Measurements from ENCODE around the gene UBTD2.

The UBTD2 gene

DNA sequence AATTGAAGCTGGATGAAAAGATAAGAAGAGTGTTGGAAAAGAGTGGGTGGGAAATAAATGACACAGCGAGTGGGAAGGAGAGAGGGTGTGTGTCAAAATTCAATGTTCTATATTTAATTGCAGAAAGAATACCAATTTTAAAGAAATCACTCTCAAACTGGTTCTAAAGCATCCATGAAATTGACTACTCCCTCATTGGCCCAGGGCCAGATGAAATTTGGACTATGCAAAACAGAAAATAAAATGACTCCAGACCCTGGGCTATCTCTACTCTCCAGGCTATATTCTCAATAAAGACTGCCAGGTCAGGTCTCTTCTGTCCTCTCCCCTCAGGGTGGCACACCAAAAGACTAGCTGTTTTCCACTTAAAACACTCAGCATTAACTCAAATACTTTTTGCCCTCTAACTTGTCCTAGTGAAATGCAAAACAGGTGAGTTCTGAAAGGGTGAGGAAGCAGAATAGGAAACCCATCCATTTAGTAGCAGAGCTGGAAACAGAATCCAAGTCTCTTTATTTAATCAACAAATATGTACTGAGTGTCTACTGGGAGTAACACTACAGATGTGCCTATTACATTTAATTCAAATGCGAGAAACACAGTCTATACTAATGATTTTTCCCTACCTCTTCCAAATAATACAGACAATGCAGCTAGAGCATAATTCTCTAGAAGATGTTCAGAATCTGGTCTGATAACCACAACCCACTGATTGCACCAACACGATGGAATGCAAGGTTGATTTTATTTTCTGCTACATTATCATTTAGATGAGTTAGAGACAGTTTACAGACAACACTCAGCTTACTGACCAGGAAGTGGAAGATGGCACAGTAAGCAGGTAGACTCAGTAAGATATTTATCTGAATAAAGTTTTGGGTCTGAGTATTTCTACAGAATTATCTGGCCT, 47.5 kb downstream of the UBTD2 start:
- TF ChIP-seq, protein P1, sequence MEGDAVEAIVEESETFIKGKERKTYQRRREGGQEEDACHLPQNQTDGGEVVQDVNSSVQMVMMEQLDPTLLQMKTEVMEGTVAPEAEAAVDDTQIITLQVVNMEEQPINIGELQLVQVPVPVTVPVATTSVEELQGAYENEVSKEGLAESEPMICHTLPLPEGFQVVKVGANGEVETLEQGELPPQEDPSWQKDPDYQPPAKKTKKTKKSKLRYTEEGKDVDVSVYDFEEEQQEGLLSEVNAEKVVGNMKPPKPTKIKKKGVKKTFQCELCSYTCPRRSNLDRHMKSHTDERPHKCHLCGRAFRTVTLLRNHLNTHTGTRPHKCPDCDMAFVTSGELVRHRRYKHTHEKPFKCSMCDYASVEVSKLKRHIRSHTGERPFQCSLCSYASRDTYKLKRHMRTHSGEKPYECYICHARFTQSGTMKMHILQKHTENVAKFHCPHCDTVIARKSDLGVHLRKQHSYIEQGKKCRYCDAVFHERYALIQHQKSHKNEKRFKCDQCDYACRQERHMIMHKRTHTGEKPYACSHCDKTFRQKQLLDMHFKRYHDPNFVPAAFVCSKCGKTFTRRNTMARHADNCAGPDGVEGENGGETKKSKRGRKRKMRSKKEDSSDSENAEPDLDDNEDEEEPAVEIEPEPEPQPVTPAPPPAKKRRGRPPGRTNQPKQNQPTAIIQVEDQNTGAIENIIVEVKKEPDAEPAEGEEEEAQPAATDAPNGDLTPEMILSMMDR (IDR thresholded peaks at IDR 0.05; ENCODE audit: insufficient read depth, low read depth, low read length, missing control alignments) = no peak
- peak overlapping the region; percentile 5; the same call in 1 of the 2 replicates for H3K4me3 ChIP-seq (ENCODE audit: low read depth, low read length)
- no peak for DNase-seq (ENCODE audit: low read depth)

DNA sequence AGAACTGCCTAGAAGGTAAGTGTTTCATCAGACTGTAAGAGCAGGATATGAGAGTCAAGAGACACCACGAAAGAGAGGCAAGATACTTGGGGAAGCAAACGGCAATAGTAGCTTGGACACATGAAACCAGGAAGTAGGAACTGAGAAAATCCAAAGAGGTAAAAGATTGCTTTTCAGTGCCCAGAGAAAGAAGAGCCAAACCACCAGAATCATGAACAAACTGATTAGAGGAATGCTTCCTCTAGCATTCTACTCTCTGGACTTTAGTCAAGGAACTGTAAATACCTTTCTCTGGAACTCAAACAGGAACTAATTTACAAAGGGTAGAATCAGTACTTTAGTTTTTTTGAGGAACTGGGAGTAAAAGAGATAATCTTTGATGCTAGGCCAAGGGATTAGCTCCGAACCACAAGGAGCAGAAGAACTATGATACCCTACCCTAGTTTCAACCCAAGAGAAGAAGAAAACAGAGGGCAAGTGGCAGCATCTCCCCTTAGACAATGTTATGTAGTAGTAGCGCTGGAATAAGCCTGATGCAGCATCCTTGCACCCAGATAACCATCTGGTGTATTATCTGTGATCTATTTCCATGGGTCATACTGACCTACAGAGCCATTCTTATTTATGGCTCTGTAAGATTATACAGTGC, 48.3 kb downstream of the UBTD2 start:
- peak; percentile 79 for DNase-seq (ENCODE audit: low read depth)
- peak overlapping the region; percentile 5; the same call in 1 of the 2 replicates for H3K4me3 ChIP-seq (ENCODE audit: low read depth, low read length)
- TF ChIP-seq, protein P1 (IDR thresholded peaks at IDR 0.05; ENCODE audit: insufficient read depth, low read depth, low read length, missing control alignments) = no peak

GRCh38 chr5:172234031-172234430, 49.5 kb downstream of the UBTD2 start:
- TF ChIP-seq, protein P1 (IDR thresholded peaks at IDR 0.05; ENCODE audit: insufficient read depth, low read depth, low read length, missing control alignments) = no peak
- DNase-seq (ENCODE audit: low read depth) = no peak
- H3K4me3 ChIP-seq (ENCODE audit: low read depth, low read length) = no peak overlapping the region

DNA sequence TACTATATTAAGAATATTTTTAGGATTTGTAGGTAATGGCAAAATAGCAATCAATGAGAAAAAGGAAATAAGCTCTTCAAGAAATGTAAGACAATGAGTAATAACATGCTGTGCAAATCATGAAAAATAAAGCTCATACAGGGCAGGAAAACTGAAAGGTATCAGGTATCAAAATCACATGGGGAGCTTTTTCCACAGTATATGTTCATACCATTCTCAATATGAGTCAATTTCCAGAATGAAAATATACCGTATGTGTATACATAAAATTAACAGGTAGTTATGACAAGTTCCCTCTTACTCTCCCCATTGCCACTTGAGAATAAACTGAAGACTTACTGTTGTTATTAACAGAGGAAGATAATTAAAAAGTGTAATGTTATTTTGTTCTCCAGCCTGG, 53.7 kb downstream of the UBTD2 start:
- TF ChIP-seq, protein P1 (IDR thresholded peaks at IDR 0.05; ENCODE audit: insufficient read depth, low read depth, low read length, missing control alignments) = no peak
- no peak overlapping the region for H3K4me3 ChIP-seq (ENCODE audit: low read depth, low read length)
- DNase-seq (ENCODE audit: low read depth) = peak; percentile 70

- TF ChIP-seq, protein P1 (IDR thresholded peaks at IDR 0.05; ENCODE audit: insufficient read depth, low read depth, low read length, missing control alignments) = no peak
- DNase-seq (ENCODE audit: low read depth) = peak; percentile 28
- no peak overlapping the region for H3K4me3 ChIP-seq (ENCODE audit: low read depth, low read length)
These were observed 58.6 kb downstream of the UBTD2 start for GRCh38 chr5:172224996-172225395.

DNA sequence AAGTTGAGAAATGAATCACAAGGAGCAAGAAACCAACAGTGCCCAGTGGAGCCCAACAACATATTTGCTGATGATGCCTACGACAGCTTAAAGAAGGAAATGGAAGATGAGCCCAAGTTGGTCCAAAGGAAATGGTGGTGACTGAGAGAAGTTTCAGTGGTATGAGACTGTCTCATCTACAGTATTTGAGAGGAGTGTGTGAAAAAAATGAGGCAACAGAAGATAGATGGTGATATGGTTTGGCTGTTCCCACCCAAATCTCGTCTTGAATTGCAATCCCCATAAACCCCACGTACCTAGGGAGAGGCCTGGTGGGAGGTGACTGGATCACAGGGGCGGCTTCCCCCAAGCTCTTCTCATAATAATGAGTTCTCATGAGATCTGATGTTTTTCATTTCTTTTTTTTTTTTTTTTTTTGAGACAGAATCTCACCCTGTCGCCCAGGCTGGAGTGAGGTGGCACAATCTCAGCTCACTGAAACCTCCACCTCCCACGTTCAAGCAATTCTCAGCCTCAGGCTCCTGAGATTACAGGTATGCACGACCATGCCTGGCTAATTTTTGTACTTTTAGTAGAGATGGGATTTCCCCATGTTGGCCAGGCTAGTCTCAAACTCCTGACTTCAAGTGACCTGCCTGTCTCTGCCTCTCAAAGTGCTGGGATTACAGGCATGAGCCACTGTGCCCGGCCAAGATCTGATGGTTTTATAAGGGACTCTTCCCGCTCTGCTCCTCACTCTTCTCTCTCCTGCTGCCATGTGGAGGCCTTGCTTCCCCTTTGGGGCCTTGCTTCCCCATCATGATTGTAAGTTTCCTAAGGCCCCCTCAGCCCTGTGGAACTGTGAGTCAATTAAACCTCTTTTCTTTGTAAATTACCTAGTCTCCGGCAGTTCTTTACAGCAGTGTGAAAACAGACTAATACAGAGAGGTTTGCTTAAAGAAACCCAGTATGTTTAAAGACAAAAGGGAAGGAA, 59.4 kb downstream of the UBTD2 start:
- TF ChIP-seq, protein P1 (IDR thresholded peaks at IDR 0.05; ENCODE audit: insufficient read depth, low read depth, low read length, missing control alignments) = no peak
- peak; percentile 90 for DNase-seq (ENCODE audit: low read depth)
- peak overlapping the region; percentile 18; the same call in 1 of the 2 replicates for H3K4me3 ChIP-seq (ENCODE audit: low read depth, low read length)

Measured in GM12865 (cell line).